ENCODE data around the gene CATSPER4.

Gene CATSPER4

DNA sequence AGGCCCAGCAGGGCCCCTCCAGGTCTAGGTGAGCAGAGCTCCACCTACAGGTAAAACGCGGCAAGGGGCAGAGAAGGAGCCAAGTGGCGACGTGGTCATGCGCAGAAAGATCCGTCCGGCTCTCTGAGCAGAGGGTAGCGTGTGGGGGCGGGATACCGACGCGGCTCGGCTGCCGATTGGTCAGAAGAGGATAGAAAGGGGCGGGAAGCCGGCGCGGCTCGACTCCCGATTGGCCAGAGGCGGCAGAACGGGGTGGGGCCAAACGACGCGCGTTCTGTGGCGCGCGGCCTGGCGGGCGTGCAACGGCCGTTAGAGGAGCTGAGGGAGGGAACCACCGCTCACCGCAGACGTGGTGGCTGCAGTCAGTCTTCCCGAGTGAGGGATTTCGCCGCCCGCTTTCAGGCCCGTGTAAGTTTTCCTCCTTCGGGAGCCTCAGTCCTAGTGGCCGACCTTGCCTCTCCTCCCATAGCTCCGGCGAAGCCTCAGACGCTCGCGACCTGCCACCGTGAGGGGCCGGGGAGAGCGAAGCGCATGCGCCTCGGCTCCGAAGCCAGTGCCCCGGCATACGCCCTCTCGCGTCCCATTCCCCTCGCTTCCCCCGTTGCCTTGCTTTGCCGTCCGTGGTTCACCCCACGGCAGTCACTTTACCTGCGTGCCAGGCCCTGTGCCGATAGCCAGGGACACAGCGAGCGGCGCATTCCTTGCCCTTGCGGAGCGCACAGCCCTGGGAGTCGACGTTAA, 43.7 kb downstream of the CATSPER4 start, which contains the start of gene CEP85:
CEP85 (plus strand) TSS at position 298 of the 741 bp plus-strand sequence. CDS start 5,584 bp downstream, outside the sequence.
- Mint-ChIP-seq H3K27me3 (ENCODE audit: low read depth) (peaks cover 9% of the 10 kb centered on the region), H3K4me3 (peak within 1 kb of the TSS; percentile 93), H3K36me3 (ENCODE audit: low read depth) (peaks cover 2% of the 10 kb centered on the region), H3K4me1 (ENCODE audit: low read depth) (peaks cover 30% of the 10 kb centered on the region), H3K27ac (peak within 1 kb of the TSS; percentile 90), H3K9me3 (no peaks in the 10 kb centered on the region)

DNA sequence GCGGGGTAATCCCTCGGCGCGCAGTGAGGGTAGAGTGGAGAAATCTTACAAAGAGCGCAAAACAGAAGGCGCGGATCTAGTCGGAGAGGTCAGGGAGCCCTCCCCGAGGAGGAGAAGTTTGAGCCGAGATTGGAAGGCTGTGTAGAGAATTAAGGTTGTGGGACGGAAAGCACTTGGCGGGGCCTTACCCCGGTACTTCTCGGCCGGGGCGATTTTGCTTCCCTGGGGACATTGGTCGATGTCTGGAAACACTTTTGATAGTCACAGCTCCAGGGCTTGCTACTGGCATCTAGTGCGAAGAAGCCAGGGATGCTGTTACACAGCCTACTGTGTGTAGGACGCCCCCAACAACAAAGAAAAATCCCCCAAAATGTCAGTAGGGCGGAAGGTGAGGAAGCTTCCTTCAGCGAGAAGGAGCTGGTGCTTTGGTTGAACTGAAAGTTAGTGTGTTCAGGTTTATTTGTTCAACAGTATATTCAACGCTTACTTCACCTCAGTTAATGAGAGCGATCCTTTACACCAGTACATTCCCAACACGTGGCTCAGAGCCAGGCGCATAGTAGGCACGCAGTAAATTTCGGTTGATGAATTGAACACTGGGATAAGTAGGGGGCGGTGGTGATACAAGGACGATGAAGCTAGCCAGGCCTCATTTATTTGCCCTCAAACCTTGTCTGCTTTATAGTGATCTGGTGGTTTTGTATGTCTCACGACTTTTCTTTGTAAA, 44.4 kb downstream of the CATSPER4 start:
- peak overlapping the region; percentile 93 for H3K4me3 Mint-ChIP-seq
- H3K27me3 Mint-ChIP-seq (ENCODE audit: low read depth), result peaks cover 9% of the 10 kb centered on the region
- H3K27ac Mint-ChIP-seq, result peak overlapping the region; percentile 90
- peaks cover 5% of the 10 kb centered on the region for H3K36me3 Mint-ChIP-seq (ENCODE audit: low read depth)
- H3K4me1 Mint-ChIP-seq (ENCODE audit: low read depth), result peaks cover 30% of the 10 kb centered on the region
- no peaks in the 10 kb centered on the region for H3K9me3 Mint-ChIP-seq

DNA sequence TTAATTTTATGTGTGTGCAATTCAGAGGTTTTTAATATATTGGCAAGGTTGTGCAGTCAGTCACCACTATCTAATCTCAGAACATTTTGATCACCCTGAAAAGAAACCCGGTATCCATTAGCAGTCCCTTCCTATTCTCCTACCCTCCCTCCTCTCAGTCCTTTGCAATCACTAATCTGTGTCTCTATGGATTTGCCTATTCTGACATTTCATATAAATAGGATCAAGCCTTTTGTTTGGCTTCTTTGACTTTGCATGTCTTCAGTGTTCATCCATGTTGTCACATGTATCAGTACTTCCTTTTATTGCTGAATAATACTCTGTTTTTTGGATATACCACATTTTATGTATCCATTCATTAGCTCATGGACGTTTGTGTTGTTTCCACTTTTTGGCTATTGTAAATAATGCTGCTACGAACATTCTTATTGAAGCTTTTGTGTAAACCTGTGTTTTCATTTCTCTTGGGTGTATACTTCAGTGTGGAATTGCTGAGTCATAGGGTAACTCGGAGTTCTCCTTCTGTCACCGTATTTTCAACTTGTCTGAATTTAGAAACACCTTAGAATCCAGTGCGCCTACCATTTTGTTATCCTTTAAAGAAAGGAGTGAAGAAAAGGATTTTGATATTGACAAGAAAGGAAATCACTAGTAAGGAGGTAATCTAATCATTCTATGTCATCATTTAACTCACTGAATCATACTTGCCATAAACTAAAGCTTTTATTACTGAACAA, 47.0 kb downstream of the CATSPER4 start:
- Mint-ChIP-seq H3K27ac (peak overlapping the region; percentile 50), H3K9me3 (no peaks in the 10 kb centered on the region), H3K4me1 (ENCODE audit: low read depth) (peaks cover 30% of the 10 kb centered on the region), H3K36me3 (ENCODE audit: low read depth) (peaks cover 8% of the 10 kb centered on the region), H3K27me3 (ENCODE audit: low read depth) (peaks cover 5% of the 10 kb centered on the region), H3K4me3 (peak overlapping the region; percentile 27)

DNA sequence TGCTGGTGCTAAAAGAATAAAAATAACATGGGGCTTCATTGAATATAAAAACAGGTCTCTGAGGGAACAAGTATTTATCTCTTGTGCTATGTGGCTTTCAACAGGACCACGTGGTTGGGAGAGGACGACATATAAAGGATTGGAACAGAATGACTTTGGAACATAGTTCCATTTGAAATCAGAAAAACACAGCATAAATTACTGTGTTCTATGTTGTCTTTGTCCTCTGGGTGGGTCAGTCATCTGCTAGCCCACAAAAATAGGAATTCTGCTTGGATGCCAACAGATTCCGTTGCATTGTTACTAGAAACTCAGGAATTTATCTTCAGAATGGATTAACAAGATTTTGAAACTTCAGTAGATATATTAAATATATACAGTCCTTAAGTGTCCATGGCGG, 49.5 kb downstream of the CATSPER4 start:
- peaks cover 25% of the 10 kb centered on the region for H3K36me3 Mint-ChIP-seq (ENCODE audit: low read depth)
- no peak overlapping the region for H3K27ac Mint-ChIP-seq
- H3K4me3 Mint-ChIP-seq, result no peak overlapping the region
- H3K4me1 Mint-ChIP-seq (ENCODE audit: low read depth), result peaks cover 26% of the 10 kb centered on the region
- H3K9me3 Mint-ChIP-seq, result no peaks in the 10 kb centered on the region
- H3K27me3 Mint-ChIP-seq (ENCODE audit: low read depth), result no peaks in the 10 kb centered on the region

All from T-helper 1 cell treated with Interleukin-12 subunit alpha and Interleukin-12 subunit beta and Interleukin-4 antibody, amounts not matched to agents 30 μg/mL and 1 μg/mL, for 36 hours (primary cell).